Activated CD4-positive, alpha-beta T cell treated with anti-CD3 and anti-CD28 coated beads for 1 hour (primary cell): ENCODE results near the gene PDK3.

ENCODE experiments used
- DNase-seq: peaks from one replicate; pipeline ENCODE4 v3.0.0-alpha.2; 2020

Gene PDK3

GRCh38 chrX:24563291-24564010, 98.4 kb downstream of the PDK3 start:
- no peak for DNase-seq

- DNase-seq, result no peak
Observed at GRCh38 chrX:24566240-24566639, 101.2 kb downstream of the PDK3 start.

- no peak for DNase-seq
Observed at GRCh38 chrX:24567169-24567568, 102.1 kb downstream of the PDK3 start.

- DNase-seq, result no peak
Observed at GRCh38 chrX:24574743-24575142, 109.7 kb downstream of the PDK3 start.

GRCh38 chrX:24575496-24575895, 110.4 kb downstream of the PDK3 start:
- DNase-seq, result no peak

GRCh38 chrX:24577091-24577490, 112.0 kb downstream of the PDK3 start:
- no peak for DNase-seq
